Measurements from ENCODE around the gene ZFYVE9.
"Not testable (repeated sequence)": the region's sequence is repeated elsewhere in the genome, so short reads cannot be mapped to it uniquely, and the experiment has no call there.

Gene ZFYVE9

DNA sequence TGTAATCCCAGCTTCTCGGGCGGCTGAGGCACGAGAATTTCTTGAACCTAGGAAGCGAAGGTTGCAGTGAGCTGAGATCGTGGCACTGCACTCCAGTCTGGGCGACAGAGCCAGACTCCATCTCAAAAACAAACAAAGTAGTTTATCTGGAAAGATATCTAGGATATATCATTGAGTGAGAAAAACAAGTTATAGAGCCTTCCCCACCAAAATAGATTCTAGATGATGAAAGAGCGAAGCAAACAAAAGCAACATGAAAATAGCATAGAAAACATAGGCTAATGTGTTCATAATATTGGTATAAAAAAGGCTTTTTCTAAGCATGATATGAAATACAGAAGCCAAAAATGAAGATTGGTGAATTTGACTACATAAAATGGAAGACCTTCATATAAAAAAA, 52.1 kb downstream of the ZFYVE9 start:
- TF ChIP-seq ZNF565 (CRISPR knock-in tag; conservative IDR thresholded peaks at IDR 0.05; ENCODE audit: low read depth) (no peak), GLIS3 (CRISPR knock-in tag; IDR thresholded peaks at IDR 0.05) (no peak), ZC3H10 (CRISPR knock-in tag; IDR thresholded peaks at IDR 0.05) (no peak), ESRRG (CRISPR knock-in tag; IDR thresholded peaks at IDR 0.05) (no peak), SNAI2 (CRISPR knock-in tag; IDR thresholded peaks at IDR 0.05) (no peak)
- TF ChIP-seq, protein P1, sequence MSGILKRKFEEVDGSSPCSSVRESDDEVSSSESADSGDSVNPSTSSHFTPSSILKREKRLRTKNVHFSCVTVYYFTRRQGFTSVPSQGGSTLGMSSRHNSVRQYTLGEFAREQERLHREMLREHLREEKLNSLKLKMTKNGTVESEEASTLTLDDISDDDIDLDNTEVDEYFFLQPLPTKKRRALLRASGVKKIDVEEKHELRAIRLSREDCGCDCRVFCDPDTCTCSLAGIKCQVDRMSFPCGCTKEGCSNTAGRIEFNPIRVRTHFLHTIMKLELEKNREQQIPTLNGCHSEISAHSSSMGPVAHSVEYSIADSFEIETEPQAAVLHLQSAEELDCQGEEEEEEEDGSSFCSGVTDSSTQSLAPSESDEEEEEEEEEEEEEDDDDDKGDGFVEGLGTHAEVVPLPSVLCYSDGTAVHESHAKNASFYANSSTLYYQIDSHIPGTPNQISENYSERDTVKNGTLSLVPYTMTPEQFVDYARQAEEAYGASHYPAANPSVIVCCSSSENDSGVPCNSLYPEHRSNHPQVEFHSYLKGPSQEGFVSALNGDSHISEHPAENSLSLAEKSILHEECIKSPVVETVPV (CRISPR knock-in tag; IDR thresholded peaks at IDR 0.05) = no peak
- no peak for ATAC-seq

DNA sequence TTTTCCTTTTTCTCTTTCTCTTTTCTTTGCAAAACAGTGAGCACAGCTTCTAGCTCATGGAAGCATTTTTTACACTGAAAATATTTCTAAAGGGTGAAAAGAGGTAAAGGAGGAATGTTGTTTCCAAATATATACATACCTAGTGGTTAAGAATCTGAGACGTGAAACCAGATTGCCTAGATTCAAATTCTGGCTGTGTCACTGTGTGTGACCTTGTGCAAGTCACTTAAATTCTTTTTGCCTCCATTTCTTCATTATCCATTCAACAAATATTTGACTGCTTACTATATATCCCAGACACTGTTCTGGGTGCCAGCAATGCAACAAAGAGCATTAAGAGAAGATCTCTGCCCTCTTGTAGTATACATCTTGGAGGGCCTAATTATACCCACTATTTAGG, 53.3 kb downstream of the ZFYVE9 start:
- no peak for TF ChIP-seq SNAI2 (CRISPR knock-in tag; IDR thresholded peaks at IDR 0.05)
- no peak for TF ChIP-seq TOX (CRISPR knock-in tag; IDR thresholded peaks at IDR 0.05; ENCODE audit: borderline replicate concordance)
- TF ChIP-seq ARNTL (CRISPR knock-in tag; IDR thresholded peaks at IDR 0.05; ENCODE audit: borderline replicate concordance, low read depth) = no peak
- TF ChIP-seq ZNF70 (CRISPR knock-in tag; IDR thresholded peaks at IDR 0.05) = no peak
- no peak for TF ChIP-seq BACH2 (CRISPR knock-in tag; IDR thresholded peaks at IDR 0.05; ENCODE audit: borderline replicate concordance)
- TF ChIP-seq ZFP3 (CRISPR knock-in tag; IDR thresholded peaks at IDR 0.05) = no peak
- no peak for TF ChIP-seq ZNF565 (CRISPR knock-in tag; conservative IDR thresholded peaks at IDR 0.05; ENCODE audit: low read depth)
- ATAC-seq = no peak

DNA sequence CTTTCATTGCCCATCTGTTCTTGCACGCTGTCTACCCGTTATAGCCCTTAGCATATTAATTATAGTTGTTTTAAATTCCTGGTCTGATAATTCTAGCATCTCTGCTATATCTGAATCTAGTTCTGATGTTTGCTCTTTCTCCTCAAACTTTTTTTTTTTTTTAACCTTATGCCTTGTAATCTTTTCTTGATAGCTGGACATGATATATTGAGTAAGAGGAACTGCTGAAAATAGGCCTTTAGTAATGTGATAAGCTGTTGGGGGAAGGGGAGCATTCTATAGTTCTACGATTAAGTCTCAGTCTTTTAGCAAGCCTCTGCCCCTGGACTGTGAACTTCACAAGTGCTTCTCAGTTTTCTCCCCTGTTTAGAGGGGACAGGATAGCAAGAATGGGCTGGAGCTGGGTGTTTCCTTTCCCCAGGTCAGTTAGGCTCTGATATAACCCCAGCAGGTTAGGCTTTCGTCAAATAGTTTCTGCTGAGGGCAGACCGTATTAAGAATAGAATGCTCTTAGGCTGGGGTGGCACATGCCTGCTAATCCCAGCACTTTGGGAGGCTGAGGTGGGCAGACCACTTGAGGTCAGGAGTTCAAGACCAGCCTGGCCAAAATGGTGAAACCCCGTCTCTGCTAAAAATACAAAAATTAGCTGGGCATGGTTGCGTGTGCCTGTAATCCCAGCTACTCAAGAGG, 62.2 kb downstream of the ZFYVE9 start:
- no peak for ATAC-seq
- TF ChIP-seq SNAI2 (CRISPR knock-in tag; IDR thresholded peaks at IDR 0.05) (no peak), ZNF8 (CRISPR knock-in tag; IDR thresholded peaks at IDR 0.05) (no peak), ZFP30 (CRISPR knock-in tag; IDR thresholded peaks at IDR 0.05) (no peak), CREB5 (CRISPR knock-in tag; IDR thresholded peaks at IDR 0.05; ENCODE audit: low read depth) (no peak), RARB (CRISPR knock-in tag; IDR thresholded peaks at IDR 0.05) (no peak), ISL1 (CRISPR knock-in tag; IDR thresholded peaks at IDR 0.05) (no peak), ZFP3 (CRISPR knock-in tag; IDR thresholded peaks at IDR 0.05) (no peak)
- TF ChIP-seq, protein P1 (CRISPR knock-in tag; IDR thresholded peaks at IDR 0.05) = no peak

GRCh38 chr1:52204696-52205095, 62.8 kb downstream of the ZFYVE9 start:
- TF ChIP-seq TOX (CRISPR knock-in tag; IDR thresholded peaks at IDR 0.05; ENCODE audit: borderline replicate concordance) = no peak
- no peak for TF ChIP-seq PPARA (CRISPR knock-in tag; IDR thresholded peaks at IDR 0.05; ENCODE audit: borderline replicate concordance)
- TF ChIP-seq BACH2 (CRISPR knock-in tag; IDR thresholded peaks at IDR 0.05; ENCODE audit: borderline replicate concordance) = no peak
- no peak for TF ChIP-seq ZFP3 (CRISPR knock-in tag; IDR thresholded peaks at IDR 0.05)
- no peak for ATAC-seq

GRCh38 chr1:52206686-52207085, 64.8 kb downstream of the ZFYVE9 start:
- not testable (repeated sequence) for ATAC-seq

DNA sequence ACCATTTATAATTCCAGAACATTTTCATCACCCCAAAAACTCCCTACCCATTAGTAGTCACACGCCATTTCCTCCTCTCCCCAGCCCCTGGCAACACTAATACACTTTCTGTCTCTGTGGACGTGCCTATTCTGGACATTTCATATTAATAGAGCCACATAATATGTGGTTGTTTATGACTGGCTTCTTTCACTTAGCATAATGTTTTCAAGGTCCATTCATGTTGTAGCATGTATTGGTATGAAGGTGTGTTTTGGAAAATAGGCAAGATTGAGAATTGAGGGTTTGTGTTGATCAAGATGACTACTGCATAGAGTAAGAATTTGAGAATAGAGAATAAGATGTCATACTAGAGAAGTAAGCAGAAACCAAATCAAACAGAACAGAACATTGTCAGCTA, 67.5 kb downstream of the ZFYVE9 start:
- no peak for ATAC-seq
- TF ChIP-seq OSR1 (CRISPR knock-in tag; IDR thresholded peaks at IDR 0.05) (no peak), CSDC2 (CRISPR knock-in tag; IDR thresholded peaks at IDR 0.05) (no peak), ZNF565 (CRISPR knock-in tag; conservative IDR thresholded peaks at IDR 0.05; ENCODE audit: low read depth) (no peak), ZNF8 (CRISPR knock-in tag; IDR thresholded peaks at IDR 0.05) (no peak), ZFP3 (CRISPR knock-in tag; IDR thresholded peaks at IDR 0.05) (no peak), RARB (CRISPR knock-in tag; IDR thresholded peaks at IDR 0.05) (no peak), ISL1 (CRISPR knock-in tag; IDR thresholded peaks at IDR 0.05) (no peak), CREB5 (CRISPR knock-in tag; IDR thresholded peaks at IDR 0.05; ENCODE audit: low read depth) (no peak), TCF4 (CRISPR knock-in tag; IDR thresholded peaks at IDR 0.05; ENCODE audit: borderline replicate concordance) (no peak), BACH2 (CRISPR knock-in tag; IDR thresholded peaks at IDR 0.05; ENCODE audit: borderline replicate concordance) (no peak)
- TF ChIP-seq, protein P1 (CRISPR knock-in tag; IDR thresholded peaks at IDR 0.05) = no peak
- TF ChIP-seq, protein P2, sequence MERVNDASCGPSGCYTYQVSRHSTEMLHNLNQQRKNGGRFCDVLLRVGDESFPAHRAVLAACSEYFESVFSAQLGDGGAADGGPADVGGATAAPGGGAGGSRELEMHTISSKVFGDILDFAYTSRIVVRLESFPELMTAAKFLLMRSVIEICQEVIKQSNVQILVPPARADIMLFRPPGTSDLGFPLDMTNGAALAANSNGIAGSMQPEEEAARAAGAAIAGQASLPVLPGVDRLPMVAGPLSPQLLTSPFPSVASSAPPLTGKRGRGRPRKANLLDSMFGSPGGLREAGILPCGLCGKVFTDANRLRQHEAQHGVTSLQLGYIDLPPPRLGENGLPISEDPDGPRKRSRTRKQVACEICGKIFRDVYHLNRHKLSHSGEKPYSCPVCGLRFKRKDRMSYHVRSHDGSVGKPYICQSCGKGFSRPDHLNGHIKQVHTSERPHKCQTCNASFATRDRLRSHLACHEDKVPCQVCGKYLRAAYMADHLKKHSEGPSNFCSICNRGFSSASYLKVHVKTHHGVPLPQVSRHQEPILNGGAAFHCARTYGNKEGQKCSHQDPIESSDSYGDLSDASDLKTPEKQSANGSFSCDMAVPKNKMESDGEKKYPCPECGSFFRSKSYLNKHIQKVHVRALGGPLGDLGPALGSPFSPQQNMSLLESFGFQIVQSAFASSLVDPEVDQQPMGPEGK (CRISPR knock-in tag; IDR thresholded peaks at IDR 0.05; ENCODE audit: borderline replicate concordance) = no peak
